H9 (cell line): Measurements from ENCODE around the gene RPL18. TPM values are rescaled to one million over a fixed set of nuclear protein-coding genes. Genes with fewer than 3 reads are reported as not detected.

ENCODE experiments used
- DNase-seq: peaks from one replicate; pipeline ENCODE4 v3.0.0-alpha.2; 2017
- H2AFZ ChIP-seq: one replicate; pipeline ENCODE4 v1.6.1; 2013; ENCODE audit warnings: mild to moderate bottlenecking, low read length, control low read depth, moderate library complexity
- H2AK5ac ChIP-seq: 2 replicates; pipeline ENCODE4 v1.6.1; 2013; ENCODE audit warnings: low read length, control low read depth, mixed read lengths; ENCODE audit not compliant: insufficient read length
- H2BK120ac ChIP-seq: one replicate; pipeline ENCODE4 v1.6.1; 2013; ENCODE audit warnings: low read depth, mild to moderate bottlenecking, low read length, control low read depth, inconsistent platforms; ENCODE audit not compliant: poor library complexity, severe bottlenecking
- H2BK12ac ChIP-seq: 2 replicates; pipeline ENCODE4 v1.6.1; 2013; ENCODE audit warnings: low read length, control low read depth, mixed read lengths, low read depth; ENCODE audit not compliant: insufficient read length
- H2BK15ac ChIP-seq: 2 replicates; pipeline ENCODE4 v1.6.1; 2013; ENCODE audit warnings: low read depth, low read length, control low read depth
- H2BK20ac ChIP-seq: one replicate; pipeline ENCODE4 v1.6.1; 2013; ENCODE audit warnings: low read depth, mild to moderate bottlenecking, low read length, control low read depth, inconsistent platforms; ENCODE audit not compliant: poor library complexity, severe bottlenecking
- H2BK5ac ChIP-seq: 2 replicates; pipeline ENCODE4 v1.6.1; 2013; ENCODE audit warnings: low read length, control low read depth, mixed read lengths; ENCODE audit not compliant: insufficient read length
- H3K14ac ChIP-seq: 2 replicates; pipeline ENCODE4 v1.6.1; 2013; ENCODE audit warnings: low read length, control low read depth; ENCODE audit not compliant: insufficient read depth
- H3K18ac ChIP-seq: 2 replicates; pipeline ENCODE4 v1.6.1; 2013; ENCODE audit warnings: low read depth, mild to moderate bottlenecking, mixed read lengths, low read length, control low read depth; ENCODE audit not compliant: insufficient read length
- H3K23ac ChIP-seq: 2 replicates; pipeline ENCODE4 v1.6.1; 2013; ENCODE audit warnings: low read length, control low read depth, mixed read lengths, low read depth; ENCODE audit not compliant: insufficient read length
- H3K23me2 ChIP-seq: 2 replicates; pipeline ENCODE4 v1.6.1; 2013; ENCODE audit warnings: low read depth, mild to moderate bottlenecking, mixed read lengths, low read length, control low read depth; ENCODE audit not compliant: insufficient read length, poor library complexity, severe bottlenecking
- H3K27ac ChIP-seq: 2 replicates; pipeline ENCODE4 v1.5.1; 2013; ENCODE audit warnings: low read length, control low read depth, mixed read lengths, low read depth; ENCODE audit not compliant: insufficient read length
- H3K27me3 ChIP-seq: 2 replicates; pipeline ENCODE4 v1.6.1; 2013; ENCODE audit warnings: low read length, control low read depth, inconsistent platforms; ENCODE audit not compliant: insufficient read depth
- H3K4ac ChIP-seq: 2 replicates; pipeline ENCODE4 v1.6.1; 2013; ENCODE audit warnings: low read depth, mild to moderate bottlenecking, control low read depth, inconsistent platforms, low read length, moderate library complexity
- H3K4me1 ChIP-seq: 2 replicates; pipeline ENCODE4 v1.6.1; 2013; ENCODE audit warnings: low read length, control low read depth, inconsistent platforms; ENCODE audit not compliant: insufficient read depth
- H3K4me2 ChIP-seq: 2 replicates; pipeline ENCODE4 v1.6.1; 2013; ENCODE audit warnings: low read length, control low read depth, mixed read lengths; ENCODE audit not compliant: insufficient read length, insufficient read depth
- H3K56ac ChIP-seq: 2 replicates; pipeline ENCODE4 v1.6.1; 2013; ENCODE audit warnings: low read depth, mild to moderate bottlenecking, mixed read lengths, low read length, control low read depth; ENCODE audit not compliant: insufficient read length
- H3K79me1 ChIP-seq: 2 replicates; pipeline ENCODE4 v1.6.1; 2013; ENCODE audit warnings: low read depth, mild to moderate bottlenecking, moderate library complexity, low read length, control low read depth, inconsistent platforms; ENCODE audit not compliant: insufficient read depth, poor library complexity, severe bottlenecking
- H3K79me2 ChIP-seq: 2 replicates; pipeline ENCODE4 v1.6.1; 2013; ENCODE audit warnings: low read length, control low read depth, inconsistent platforms; ENCODE audit not compliant: insufficient read depth
- H3K9ac ChIP-seq: 2 replicates; pipeline ENCODE4 v1.6.1; 2013; ENCODE audit warnings: low read length, control low read depth, mixed read lengths; ENCODE audit not compliant: insufficient read length; ENCODE audit errors: extremely low read depth
- H3K9me3 ChIP-seq: one replicate; pipeline ENCODE4 v1.6.1; 2013; ENCODE audit warnings: low read depth, low read length, inconsistent platforms; ENCODE audit not compliant: control insufficient read depth
- H3T11ph ChIP-seq: one replicate; pipeline ENCODE4 v1.6.1; 2013; ENCODE audit warnings: mild to moderate bottlenecking, low read length, control low read depth, inconsistent platforms
- H4K20me1 ChIP-seq: one replicate; pipeline ENCODE4 v1.6.1; 2013; ENCODE audit not compliant: control insufficient read depth, insufficient read length, insufficient read depth
- H4K5ac ChIP-seq: 2 replicates; pipeline ENCODE4 v1.6.1; 2013; ENCODE audit warnings: low read depth, mild to moderate bottlenecking, mixed read lengths, low read length, control low read depth; ENCODE audit not compliant: insufficient read length
- H4K8ac ChIP-seq: replicated peaks from 2 replicates; pipeline ENCODE4 v1.6.1; 2013; ENCODE audit warnings: low read length, control low read depth, mixed read lengths, low read depth; ENCODE audit not compliant: insufficient read length
- H4K91ac ChIP-seq: 2 replicates; pipeline ENCODE4 v1.6.1; 2013; ENCODE audit warnings: low read depth, mild to moderate bottlenecking, moderate library complexity, mixed read lengths, low read length, control low read depth; ENCODE audit not compliant: insufficient read length
- H3K27ac Mint-ChIP-seq, 3 experiments: 2 replicates in 2 of 3; 3 replicates in 1 of 3; pipeline ENCODE4 v1.8.0; 2020 to 2021; ENCODE audit warnings: mixed read lengths in 3 of 3, mild to moderate bottlenecking in 1 of 3, moderate library complexity in 1 of 3
- H3K27me3 Mint-ChIP-seq: 2 replicates; pipeline ENCODE4 v1.8.0; 2021; ENCODE audit warnings: low read depth, mild to moderate bottlenecking, moderate library complexity, mixed read lengths
- H3K36me3 Mint-ChIP-seq, 3 experiments: 2 replicates in 2 of 3; 3 replicates in 1 of 3; pipeline ENCODE4 v1.8.0; 2020 to 2021; ENCODE audit warnings: low read depth in 3 of 3, mixed read lengths in 3 of 3; ENCODE audit not compliant: insufficient read depth in 1 of 3
- H3K4me1 Mint-ChIP-seq, 2 experiments: 2 replicates each; pipeline ENCODE4 v1.8.0; 2020; ENCODE audit warnings: mixed read lengths in 2 of 2
- H3K4me3 Mint-ChIP-seq, 2 experiments: 2 replicates in 1 of 2; 3 replicates in 1 of 2; pipeline ENCODE4 v1.8.0; 2020 to 2021; ENCODE audit warnings: mild to moderate bottlenecking in 2 of 2, mixed read lengths in 2 of 2, moderate library complexity in 1 of 2
- H3K9me3 Mint-ChIP-seq, 2 experiments: 2 replicates in 1 of 2; 3 replicates in 1 of 2; pipeline ENCODE4 v1.8.0; 2020; ENCODE audit warnings: mild to moderate bottlenecking in 2 of 2, mixed read lengths in 2 of 2, moderate library complexity in 1 of 2
- CTCF ChIP-seq: fragments of 200-600 bp; sonication (generic); conservative IDR thresholded peaks from 3 replicates; pipeline ENCODE4 v1.8.0; 2021; ENCODE audit warnings: antibody characterized with exemption, mild to moderate bottlenecking
- WGBS: extraction: QIAGEN DNeasy Blood & Tissue Kit; methylation state at CpG from one replicate; pipeline ENCODE4 v1.1.7; 2013; ENCODE audit warnings: missing lambda C conversion rate, low lambda C conversion rate, mixed read lengths; ENCODE audit not compliant: insufficient read length; ENCODE audit errors: extremely low coverage; 5-methylcytosine and 5-hydroxymethylcytosine counted together
- total RNA-seq: library from RNA; stranded (reverse); gene quantifications from 2 replicates; pipeline ENCODE4 v1.2.1, GENCODE V29; 2021

RPL18 gene
- total RNA-seq, 1 experiment from 2014 or later: 1,855 TPM

DNA sequence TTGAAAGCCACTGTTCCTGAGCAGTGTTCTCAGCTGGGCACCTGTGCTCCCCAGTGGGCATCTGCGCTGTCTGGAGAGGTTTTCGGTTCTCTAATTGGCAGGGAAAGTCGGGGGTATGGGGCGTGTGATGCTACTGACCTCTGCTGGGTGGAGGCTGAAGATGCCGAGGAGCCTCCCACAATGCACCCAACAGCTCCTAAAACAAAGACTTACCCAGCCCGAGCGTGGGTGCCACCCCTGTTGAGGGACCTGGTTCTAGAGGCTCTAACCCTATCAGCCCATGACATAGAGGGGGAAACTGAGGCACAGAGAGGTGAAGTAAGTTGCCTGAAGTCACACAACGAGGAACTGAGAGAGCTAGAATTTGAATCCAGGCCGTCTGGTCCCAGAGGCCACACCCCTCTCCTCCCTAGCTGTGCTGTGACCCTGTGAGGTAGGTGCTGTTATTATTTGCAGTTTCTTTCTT lies 10.1 kb downstream of the RPL18 start:
- H3K79me1 ChIP-seq: no peaks in the 10 kb centered on the region
- H3K9ac ChIP-seq: no peak overlapping the region
- no CpG with 5 or more reads among the region's 9 CpGs for WGBS
- H3K4ac ChIP-seq: no peak overlapping the region
- peaks cover 3 to 8% of the 10 kb centered on the region in 2 experiments for H3K4me1 Mint-ChIP-seq
- no peak overlapping the region for H3T11ph ChIP-seq
- no peak overlapping the region for H2AFZ ChIP-seq
- no peaks in the 10 kb centered on the region for H3K9me3 ChIP-seq
- H4K91ac ChIP-seq: no peak overlapping the region
- no peak overlapping the region for H4K5ac ChIP-seq
- TF ChIP-seq CTCF: peak; percentile 74
- no peak overlapping the region for H3K27ac ChIP-seq
- no peak overlapping the region for H2AK5ac ChIP-seq
- H3K14ac ChIP-seq: no peak overlapping the region
- H3K79me2 ChIP-seq: no peaks in the 10 kb centered on the region
- H3K9me3 Mint-ChIP-seq: no peaks in the 10 kb centered on the region; a peak in 1 of 5 replicates
- H3K23ac ChIP-seq: no peak overlapping the region
- peak; percentile 81 for DNase-seq
- no peaks in the 10 kb centered on the region for H3K4me1 ChIP-seq
- H2BK12ac ChIP-seq: no peak overlapping the region
- H2BK15ac ChIP-seq: no peak overlapping the region
- no peaks in the 10 kb centered on the region for H3K27me3 ChIP-seq
- peak overlapping the region in 2 of 3 experiments; percentile 68 to 76; a peak in 2 of 7 replicates for H3K27ac Mint-ChIP-seq
- no peak overlapping the region for H3K56ac ChIP-seq
- no peak overlapping the region for H2BK5ac ChIP-seq
- H4K20me1 ChIP-seq: no peaks in the 10 kb centered on the region
- H2BK120ac ChIP-seq: no peak overlapping the region
- H3K4me3 Mint-ChIP-seq: no peak overlapping the region; a peak in 1 of 5 replicates
- peaks cover 4 to 15% (median 9%) of the 10 kb centered on the region in 3 experiments; a peak in 5 of 7 replicates for H3K36me3 Mint-ChIP-seq
- no peak overlapping the region for H4K8ac ChIP-seq
- H3K27me3 Mint-ChIP-seq: no peaks in the 10 kb centered on the region; the same call in 1 of the 2 replicates
- no peak overlapping the region for H3K4me2 ChIP-seq
- H3K23me2 ChIP-seq: no peaks in the 10 kb centered on the region
- H2BK20ac ChIP-seq: no peak overlapping the region
- no peak overlapping the region for H3K18ac ChIP-seq
